K562 (cell line): Measurements from ENCODE around the gene ITPK1. TPM values are rescaled to one million over a fixed set of nuclear protein-coding genes. Genes with fewer than 3 reads are reported as not detected.

Experiments
- ATAC-seq: fragments of 200-7000 bp; cut with Tn5 transposase; 3 replicates; pipeline ENCODE4 v1.9.1; 2020; ENCODE audit warnings: moderate library complexity
- BruUV-seq: library from RNA; stranded (reverse); fragments of 400-500 nt; replicated peaks from 2 replicates; lab custom pipeline; 2021; lab: Mats Ljungman, UMichigan
- CTCF ChIA-PET: fragments of 300-600 bp; formaldehyde crosslinking; extraction: SDS; loops from one replicate; lab custom pipeline; 2021; ENCODE audit warnings: low intra/inter-chr PET ratio; lab: Yijun Ruan, JAX
- POLR2A ChIA-PET: fragments of 300-600, 350-650 bp; sonication (Branson Sonifier 250); formaldehyde crosslinking; extraction: SDS; loops from one replicate; lab custom pipeline; 2021; ENCODE audit warnings: antibody characterized with exemption, inconsistent platforms; lab: Yijun Ruan, JAX
- DNase-seq, 4 experiments: peaks; one replicate each; pipeline versions ENCODE4 v3.0.0 to v3.0.0-alpha.2; 2011 to 2018; ENCODE audit warnings: low spot score in 3 of 4, mixed read lengths in 3 of 4; ENCODE audit errors: extremely low read depth in 1 of 4
- FAIRE-seq: peaks from 2 replicates; lab custom pipeline; 2011; peaks lifted over from hg19 to GRCh38; lab: Jason Lieb, UNC
- H2AFZ ChIP-seq: 2 replicates; pipeline ENCODE4 v1.6.0; 2011; ENCODE audit warnings: low read depth, low read length, control low read depth, inconsistent platforms
- H3K27ac ChIP-seq: fragments of 200-600 bp; 3 replicates; pipeline ENCODE4 v1.8.0; 2011; ENCODE audit warnings: low read depth, mild to moderate bottlenecking, control low read depth, inconsistent platforms, low read length, moderate library complexity, mixed read lengths; ENCODE audit errors: extremely low read depth
- H3K27me3 ChIP-seq, 2 experiments: fragments of 300-600 bp in 1 of 2; 2 replicates in 1 of 2; 3 replicates in 1 of 2; pipeline versions ENCODE4 v1.6.0 to v1.8.0; 2011; ENCODE audit warnings: inconsistent platforms in 2 of 2, low read length in 2 of 2, mild to moderate bottlenecking in 1 of 2, mixed read lengths in 1 of 2, moderate library complexity in 1 of 2; ENCODE audit not compliant: control insufficient read depth in 2 of 2, insufficient read depth in 2 of 2
- H3K36me3 ChIP-seq: fragments of 300-600 bp; 3 replicates; pipeline ENCODE4 v1.8.0; 2011; ENCODE audit warnings: mild to moderate bottlenecking, low read length, inconsistent platforms; ENCODE audit not compliant: control insufficient read depth, insufficient read depth
- H3K4me1 ChIP-seq, 2 experiments: fragments of 200-600 bp in 1 of 2; replicated peaks in 1 of 2; 2 replicates in 1 of 2; 3 replicates in 1 of 2; pipeline versions ENCODE4 v1.5.1 to v1.8.0; 2011; ENCODE audit warnings: inconsistent platforms in 2 of 2, low read length in 2 of 2, mild to moderate bottlenecking in 1 of 2, mixed read lengths in 1 of 2, moderate library complexity in 1 of 2; ENCODE audit not compliant: control insufficient read depth in 2 of 2, insufficient read depth in 2 of 2
- H3K4me2 ChIP-seq: 2 replicates; pipeline ENCODE4 v1.6.1; 2011; ENCODE audit warnings: low read length, control low read depth, inconsistent platforms, mixed read lengths; ENCODE audit not compliant: insufficient read depth
- H3K4me3 ChIP-seq: fragments of 200-600 bp; sonication (generic), shearing (Covaris generic); 2 replicates; pipeline ENCODE4 v1.5.1; 2016; ENCODE audit warnings: control low read depth, inconsistent platforms
- H3K79me2 ChIP-seq: fragments of 200-600 bp; 3 replicates; pipeline ENCODE4 v1.8.0; 2011; ENCODE audit warnings: low read length, inconsistent platforms; ENCODE audit not compliant: control insufficient read depth, insufficient read depth
- H3K9ac ChIP-seq, 2 experiments: 2 replicates each; pipeline versions ENCODE4 v1.6.0 to v1.6.1; 2011; ENCODE audit warnings: low read depth in 2 of 2, low read length in 2 of 2, control low read depth in 1 of 2, inconsistent platforms in 1 of 2, mild to moderate bottlenecking in 1 of 2, mixed read lengths in 1 of 2; ENCODE audit not compliant: insufficient read depth in 1 of 2
- H3K9me1 ChIP-seq: one replicate; pipeline ENCODE4 v1.6.0; 2011; ENCODE audit warnings: inconsistent platforms, mild to moderate bottlenecking, low read length, moderate library complexity; ENCODE audit not compliant: control insufficient read depth, insufficient read depth
- H3K9me3 ChIP-seq: replicated peaks from 2 replicates; pipeline ENCODE4 v1.5.1; 2011; ENCODE audit warnings: low read depth, low read length, inconsistent platforms; ENCODE audit not compliant: control insufficient read depth, insufficient read depth
- H4K20me1 ChIP-seq: replicated peaks from 2 replicates; pipeline ENCODE4 v1.6.1; 2011; ENCODE audit warnings: low read length, inconsistent platforms, mixed read lengths; ENCODE audit not compliant: control insufficient read depth, insufficient read depth
- BRF1 ChIP-seq: IDR thresholded peaks from 3 replicates; pipeline ENCODE4 v1.6.1; 2011; ENCODE audit warnings: borderline replicate concordance, mild to moderate bottlenecking; ENCODE audit not compliant: insufficient read length; ENCODE audit errors: extremely low read depth
- CSDE1 ChIP-seq, 2 experiments: fragments of 450-650 bp; IDR thresholded peaks; 2 replicates each; pipeline ENCODE4 v1.6.1; 2016; ENCODE audit warnings: mild to moderate bottlenecking in 1 of 2
- CUX1 ChIP-seq: fragments of 200-800 bp; sonication (Bioruptor generic); IDR thresholded peaks from 2 replicates; pipeline ENCODE4 v1.6.1; 2016; ENCODE audit warnings: missing genetic modification characterization, missing compliant biosample characterization
- E2F5 ChIP-seq: sonication (generic); formaldehyde crosslinking; IDR thresholded peaks from 2 replicates; pipeline ENCODE4 v1.8.0; 2022; ENCODE audit warnings: mild to moderate bottlenecking, missing genetic modification reagents
- ELF1 ChIP-seq: fragments of 200-800 bp; sonication (Bioruptor generic); IDR thresholded peaks from 2 replicates; pipeline ENCODE4 v1.6.1; 2016; ENCODE audit warnings: missing genetic modification characterization, missing compliant biosample characterization
- MAFK ChIP-seq: IDR thresholded peaks from 2 replicates; pipeline ENCODE4 v1.6.1; 2011; ENCODE audit warnings: low read length, improper control_type of control experiment
- MXD1 ChIP-seq: fragments of 250-450 bp; sonication (Bioruptor Pico); IDR thresholded peaks from 2 replicates; pipeline ENCODE4 v1.8.0; 2021; ENCODE audit warnings: borderline replicate concordance, mild to moderate bottlenecking, moderate library complexity; ENCODE audit not compliant: poor library complexity, severe bottlenecking
- NBN ChIP-seq: fragments of 450-650 bp; IDR thresholded peaks from 2 replicates; pipeline ENCODE4 v1.6.1; 2016; ENCODE audit warnings: low read depth, mild to moderate bottlenecking
- NFATC3 ChIP-seq: fragments of 450-650 bp; IDR thresholded peaks from 2 replicates; pipeline ENCODE4 v1.6.1; 2017; ENCODE audit warnings: mild to moderate bottlenecking
- PTTG1 ChIP-seq: fragments of 450-650 bp; IDR thresholded peaks from 2 replicates; pipeline ENCODE4 v1.6.1; 2016; ENCODE audit warnings: low read depth, mild to moderate bottlenecking, missing genetic modification characterization, missing compliant biosample characterization
- SAFB2 ChIP-seq: fragments of 200-400 bp; formaldehyde crosslinking; IDR thresholded peaks from 2 replicates; pipeline ENCODE4 v1.6.1; 2018; ENCODE audit warnings: borderline replicate concordance, low read length, low read depth, moderate library complexity; ENCODE audit not compliant: severe bottlenecking
- SMARCE1 ChIP-seq: fragments of 450-650 bp; IDR thresholded peaks from 2 replicates; pipeline ENCODE4 v1.7.1; 2016; ENCODE audit warnings: mild to moderate bottlenecking
- TAL1 ChIP-seq: fragments of 450-650 bp; IDR thresholded peaks from 2 replicates; pipeline ENCODE4 v1.6.1; 2016; ENCODE audit warnings: mild to moderate bottlenecking
- TFAP4 ChIP-seq: sonication (generic); formaldehyde crosslinking; IDR thresholded peaks from 2 replicates; pipeline ENCODE4 v1.8.0; 2022; ENCODE audit warnings: missing genetic modification reagents, mild to moderate bottlenecking, moderate library complexity, borderline replicate concordance
- ZNF780A ChIP-seq: fragments of 250-450 bp; sonication (Bioruptor Pico); IDR thresholded peaks from 2 replicates; pipeline ENCODE4 v1.5.0; 2021; ENCODE audit warnings: mild to moderate bottlenecking
- WGBS: fragments of 100-300 bp; shearing (Covaris generic); methylation state at CpG from one replicate; pipeline ENCODE4 v1.1.6; 2016; ENCODE audit warnings: low coverage, mixed read lengths; ENCODE audit not compliant: insufficient coverage; ENCODE audit errors: missing lambda C conversion rate; 5-methylcytosine and 5-hydroxymethylcytosine counted together
- in situ Hi-C: fragments of 300-500 bp; cut with MboI; formaldehyde crosslinking; loops from 4 replicates; pipeline ENCODE4 v1.15.0; 2018; ENCODE audit warnings: inconsistent platforms, mixed read lengths
- intact Hi-C: fragments of 100-400 bp; cut with micrococcal nuclease; formaldehyde crosslinking; loops from 2 replicates; pipeline ENCODE4 v1.14.2; 2022
- polyA plus RNA-seq, 8 experiments: library from polyadenylated mRNA; depleted of rRNA in 4 of 8; stranded (reverse) in 5 of 8; unstranded in 3 of 8; fragments of >200 nt; fragmentation: Nextera tagmentation in 2 of 8; fragmentation: Illumina TruSeq in 1 of 8; extraction: Ambion mirVana in 2 of 8; extraction: Trizol in 1 of 8; gene quantifications; 2 replicates each; pipeline versions ENCODE4 v1.2.1 to v1.2.3, GENCODE V29; 2011 to 2014; ENCODE audit warnings: inconsistent platforms in 1 of 8, missing spikeins in 1 of 8
- total RNA-seq, 7 experiments: library from RNA; depleted of rRNA in 6 of 7; stranded (reverse); fragments of >200 nt in 6 of 7; fragmentation: Illumina TruSeq in 2 of 7; extraction: Trizol in 2 of 7; gene quantifications; 2 replicates each; pipeline versions ENCODE4 v1.2.1 to v1.2.3, GENCODE V29; 2011 to 2021; ENCODE audit warnings: low replicate concordance in 1 of 7

Gene ITPK1
- total and polyA plus RNA-seq, 9 of the 15 experiments (the other 6 are each of a cell fraction or from before 2014, with no cell fraction given): 1.2 to 39.2 (median 23.0) TPM

GRCh38 chr14:92902726-92903125 lies 213.0 kb downstream of the ITPK1 start:
- Histone ChIP-seq H3K27me3 (peaks cover 7 to 44% of the 10 kb centered on the region in 2 experiments), H2AFZ (no peak overlapping the region), H3K79me2 (no peaks in the 10 kb centered on the region), H3K4me3 (no peak overlapping the region), H4K20me1 (peaks cover 5% of the 10 kb centered on the region; the same call in 1 of the 2 replicates), H3K9ac (no peak overlapping the region), H3K36me3 (no peaks in the 10 kb centered on the region), H3K4me1 (no peaks in the 10 kb centered on the region), H3K27ac (no peak overlapping the region), H3K9me3 (no peaks in the 10 kb centered on the region), H3K9me1 (no peaks in the 10 kb centered on the region), H3K4me2 (no peak overlapping the region)
- in situ Hi-C loops (no loop called here), intact Hi-C loops (no loop called here)
- ATAC-seq (no peak), FAIRE-seq (no peak), DNase-seq (no peak)
- no TSS peak for BruUV-seq
- ChIA-PET POLR2A (no interaction called here), CTCF (no interaction called here)
- WGBS: 4% methylated on average over 11 of the region's 17 CpGs
- no peak for TF ChIP-seq SAFB2
- TF ChIP-seq E2F5 (CRISPR knock-in tag): no peak
- TF ChIP-seq MXD1: no peak
- no peak for TF ChIP-seq SMARCE1
- no peak for TF ChIP-seq TAL1
- TF ChIP-seq CSDE1 (IDR thresholded peaks at IDR 0.05): no peak
- TF ChIP-seq ZNF780A: no peak
- no peak for TF ChIP-seq ELF1 (tag)
- TF ChIP-seq PTTG1 (tag): no peak
- TF ChIP-seq BRF1: no peak
- TF ChIP-seq NBN: no peak
- TF ChIP-seq MAFK: no peak
- TF ChIP-seq TFAP4 (CRISPR knock-in tag): no peak
- no peak for TF ChIP-seq CUX1 (CRISPR knock-in tag)
- TF ChIP-seq NFATC3: no peak
